Fibroblast of pulmonary artery (primary cell): Measurements from ENCODE around the gene MISP3.

ENCODE experiments used
- DNase-seq: peaks from one replicate; pipeline ENCODE4 v3.0.0-alpha.2; 2010; ENCODE audit warnings: low read depth
- H3K4me3 ChIP-seq: replicated peaks from 2 replicates; pipeline ENCODE4 v1.5.1; 2011; ENCODE audit warnings: low read depth, mild to moderate bottlenecking, control low read depth, low read length, moderate library complexity
- CTCF ChIP-seq: IDR thresholded peaks from 2 replicates; pipeline ENCODE4 v1.5.1; 2011; ENCODE audit warnings: mild to moderate bottlenecking, control low read depth, low read length, inconsistent platforms; ENCODE audit errors: missing control alignments

MISP3 gene

GRCh38 chr19:14054099-14054498 is 18.5 kb upstream of the MISP3 start:
- no peak overlapping the region for H3K4me3 ChIP-seq
- DNase-seq, result no peak
- TF ChIP-seq CTCF, result no peak

- no peak overlapping the region for H3K4me3 ChIP-seq
Observed at GRCh38 chr19:14054721-14055120, 17.9 kb upstream of the MISP3 start.

GRCh38 chr19:14055396-14055795 is 17.2 kb upstream of the MISP3 start:
- no peak for DNase-seq
- TF ChIP-seq CTCF, result no peak
- no peak overlapping the region for H3K4me3 ChIP-seq

More at GRCh38 chr19:14054721-14055120, 17.9 kb upstream of the MISP3 start:
- TF ChIP-seq CTCF, result no peak
- no peak for DNase-seq

GRCh38 chr19:14056069-14056666 is 16.4 kb upstream of the MISP3 start:
- no peak for DNase-seq
- no peak for TF ChIP-seq CTCF
- H3K4me3 ChIP-seq, result no peak overlapping the region

- no peak for DNase-seq
- no peak for TF ChIP-seq CTCF
- H3K4me3 ChIP-seq, result peak overlapping the region; percentile 21
Observed at GRCh38 chr19:14056741-14057356, 15.7 kb upstream of the MISP3 start.

GRCh38 chr19:14058182-14059092 is 14.1 kb upstream of the MISP3 start:
- no peak overlapping the region for H3K4me3 ChIP-seq
- TF ChIP-seq CTCF, result no peak
- no peak for DNase-seq
